Ammon's horn (tissue), 1 donor: ENCODE data around the gene NAV2.

Source experiments
- DNase-seq: peaks from one replicate; pipeline ENCODE4 v3.0.0-alpha.2; 2016; ENCODE audit warnings: low spot score

Gene NAV2

DNA sequence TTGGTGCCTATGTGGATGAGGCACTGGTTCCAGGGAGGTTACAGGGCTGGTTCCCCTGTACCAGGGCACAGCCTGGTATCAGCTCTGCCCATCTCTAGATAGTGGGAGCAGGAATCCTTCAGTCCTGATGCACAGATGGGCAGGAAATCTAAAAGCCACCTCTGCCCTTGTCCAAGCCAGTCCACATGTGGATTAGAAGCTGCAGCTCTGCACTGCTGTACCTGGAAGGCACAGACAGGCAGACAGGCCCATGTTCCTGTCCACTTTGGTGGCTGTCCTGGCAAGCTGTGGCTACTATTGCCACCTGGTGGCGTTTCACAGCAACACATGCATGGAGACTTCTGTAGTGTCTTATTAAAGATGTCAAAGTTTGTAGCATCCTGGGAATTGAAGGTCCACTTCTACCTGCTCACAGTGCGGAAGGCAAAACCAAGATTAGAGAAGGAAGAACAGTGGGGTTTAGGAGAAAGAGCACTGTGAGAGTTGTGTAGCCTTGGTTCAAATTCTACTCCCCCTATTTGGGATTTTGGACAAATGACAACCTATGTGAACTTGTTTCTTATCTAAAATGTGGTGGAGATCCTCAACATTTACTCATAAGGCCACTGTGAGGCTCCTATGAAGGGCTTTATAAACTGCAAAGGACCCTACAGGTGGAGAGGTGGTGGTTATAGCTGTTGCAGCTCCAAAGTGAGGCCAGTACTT is 30.1 kb downstream of the NAV2 start:
- peak; percentile 92 for DNase-seq

DNA sequence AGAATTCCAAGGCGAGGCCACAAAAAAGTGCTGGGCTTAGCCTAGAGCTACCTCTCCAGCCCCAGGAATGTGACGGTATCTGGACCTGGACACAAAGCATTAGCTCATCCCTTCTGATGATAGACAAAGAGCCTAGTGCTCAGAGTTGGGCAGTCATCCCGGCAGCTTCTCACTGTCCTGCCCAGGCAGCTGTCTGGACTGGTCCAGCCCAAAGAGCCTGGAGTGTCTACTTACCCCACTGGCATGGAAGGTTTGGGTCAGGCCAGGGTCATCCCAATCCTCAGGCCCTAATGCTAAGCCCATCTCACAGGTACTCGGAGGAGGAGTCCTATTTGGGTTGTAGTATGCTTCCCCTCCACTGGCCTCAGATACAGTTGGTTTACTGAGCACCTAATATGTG is 31.0 kb downstream of the NAV2 start:
- DNase-seq: no peak

DNA sequence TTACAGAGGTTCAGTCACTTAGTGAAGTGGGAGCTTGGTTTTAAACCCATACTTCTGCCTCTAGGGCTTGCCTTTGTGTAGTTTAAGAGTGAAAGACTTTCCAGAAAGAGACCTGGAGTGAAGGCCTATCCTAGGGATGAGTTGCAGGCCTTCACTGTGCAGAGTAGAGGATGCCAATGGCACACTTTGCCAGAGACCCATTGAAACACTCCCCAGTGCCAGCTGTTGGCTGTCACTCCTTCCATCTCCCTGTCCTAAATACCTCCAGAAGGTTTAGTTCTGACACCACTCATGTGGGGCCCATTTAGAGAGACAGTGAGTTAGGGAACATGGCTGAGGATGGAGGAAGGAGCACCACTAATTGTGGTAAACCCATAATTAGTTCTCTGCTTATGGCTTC is 31.5 kb downstream of the NAV2 start:
- no peak for DNase-seq

DNA sequence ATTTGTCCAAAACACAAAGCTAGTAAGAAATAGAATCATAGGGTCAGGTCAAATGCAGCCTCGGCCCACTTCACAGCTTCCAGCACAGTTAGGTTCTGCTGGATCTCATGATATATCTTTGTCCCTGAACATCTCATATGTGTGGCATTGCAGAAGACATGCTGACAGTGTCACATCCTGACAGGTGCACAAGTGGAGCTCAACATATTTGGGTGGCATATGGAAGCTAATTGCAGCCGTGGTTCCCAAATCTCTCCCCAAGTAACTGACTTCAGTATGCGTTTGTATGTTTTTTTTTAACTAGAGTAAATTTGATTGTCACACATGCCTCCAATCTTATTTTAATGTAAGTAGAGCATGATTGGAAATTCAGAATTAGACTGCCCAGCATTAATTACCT is 33.4 kb downstream of the NAV2 start:
- DNase-seq: no peak

DNA sequence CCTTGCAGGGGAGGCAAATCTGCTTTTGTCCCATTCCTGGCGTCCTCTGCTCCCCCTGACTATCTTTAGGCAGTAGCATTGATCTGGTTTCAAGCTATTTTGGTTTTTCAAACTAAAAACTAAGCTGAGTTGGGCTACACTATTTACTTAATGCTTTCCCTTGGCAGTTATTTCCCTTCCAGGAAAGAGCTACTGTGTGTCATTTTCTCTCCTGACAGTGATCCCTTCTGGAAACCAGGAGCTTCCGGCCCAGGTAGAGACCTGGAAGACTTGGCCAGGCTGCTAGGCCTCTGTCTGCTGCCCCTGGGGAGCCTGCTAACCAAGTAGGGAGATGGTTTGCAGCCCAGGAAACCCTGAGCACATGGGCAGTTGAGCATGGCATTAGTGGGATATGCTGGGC is 35.0 kb downstream of the NAV2 start:
- DNase-seq: no peak

DNA sequence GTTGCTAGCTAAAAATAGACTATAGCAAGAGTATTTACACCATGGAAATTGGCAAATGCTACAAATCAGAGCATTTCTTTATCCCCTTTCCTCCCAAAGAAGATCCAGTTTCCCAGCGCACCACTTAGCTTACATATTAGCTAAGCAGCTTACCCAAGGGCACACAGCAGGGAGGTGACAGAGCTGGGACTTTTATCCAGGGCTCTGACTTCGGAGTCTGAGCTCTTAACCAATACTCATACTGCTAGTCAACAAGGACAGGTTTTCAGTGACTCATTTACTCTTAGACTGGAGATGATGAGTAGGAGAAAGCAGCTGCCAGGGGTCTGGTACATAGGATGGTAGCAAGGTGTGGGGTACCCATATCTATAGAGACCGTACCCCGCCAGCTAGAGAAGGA is 38.4 kb downstream of the NAV2 start:
- DNase-seq: no peak

DNA sequence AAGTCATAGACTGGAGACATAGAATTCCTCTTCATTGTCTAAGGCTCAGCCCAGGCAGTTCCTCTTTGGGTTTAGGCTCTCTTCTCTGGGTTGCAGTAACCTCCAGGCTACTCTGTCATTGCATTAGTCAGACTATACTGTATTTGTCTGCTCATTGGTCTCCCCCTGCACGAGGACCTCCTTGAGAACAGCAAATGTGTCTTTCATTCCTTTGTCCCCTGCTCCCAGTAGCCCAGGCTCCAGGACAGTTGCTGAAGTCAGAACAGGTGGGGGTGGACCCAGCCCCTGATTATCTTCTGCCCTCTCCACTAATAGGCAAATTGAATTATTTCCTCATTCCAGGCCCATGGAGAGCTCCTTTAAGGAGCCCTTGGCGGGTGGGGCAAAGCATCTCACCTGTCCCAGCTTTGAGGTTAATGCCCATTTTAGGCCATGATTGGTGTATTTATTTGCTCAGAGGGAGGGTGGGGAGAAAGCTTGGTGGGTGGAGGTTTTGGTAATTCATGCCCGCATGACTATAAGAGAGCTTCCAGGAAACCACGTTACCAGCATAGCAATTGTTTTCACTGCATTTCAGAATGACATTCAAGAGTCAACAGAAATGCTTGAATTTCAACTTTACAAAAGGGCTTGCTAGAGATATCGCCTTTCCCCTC is 40.9 kb downstream of the NAV2 start:
- DNase-seq: no peak

DNA sequence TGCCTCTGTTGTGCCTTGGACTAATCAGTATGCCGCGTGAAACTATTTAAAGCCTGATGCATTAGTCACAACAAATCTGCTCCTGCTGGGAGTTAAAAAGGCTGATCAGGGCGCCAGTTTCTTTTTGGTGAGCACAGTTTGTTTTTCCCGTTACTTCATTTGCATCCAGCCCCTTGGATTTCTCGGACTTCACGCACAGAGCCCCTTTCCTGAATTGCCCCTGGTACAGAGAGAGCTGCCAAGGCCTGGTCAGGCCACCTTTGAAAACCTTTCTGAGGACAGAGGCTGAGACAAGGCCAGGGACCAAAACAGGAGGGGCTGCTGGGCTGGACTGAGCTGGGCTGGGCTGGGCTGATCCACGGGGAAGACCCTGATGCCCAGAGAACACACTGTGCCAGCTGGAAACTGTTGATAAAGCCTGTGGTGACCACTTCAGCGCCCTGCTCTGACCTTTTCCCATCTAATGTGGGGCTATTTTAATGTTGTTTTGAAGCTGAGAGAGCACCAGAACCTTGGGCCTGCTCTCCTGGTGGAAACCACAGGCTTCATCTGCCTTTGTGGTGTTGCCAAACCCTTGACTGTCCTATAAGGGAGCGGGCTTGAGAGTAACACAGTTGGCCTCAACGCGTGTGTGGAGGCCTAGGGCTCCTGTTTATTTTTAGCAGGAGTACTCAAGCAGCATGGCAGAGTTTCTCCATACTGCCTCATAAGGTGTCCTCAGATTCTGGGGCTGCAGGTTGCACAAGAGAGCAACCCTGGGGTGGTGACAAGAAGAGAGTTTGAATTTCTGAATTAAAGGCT is 44.2 kb downstream of the NAV2 start:
- DNase-seq: peak; percentile 73

DNA sequence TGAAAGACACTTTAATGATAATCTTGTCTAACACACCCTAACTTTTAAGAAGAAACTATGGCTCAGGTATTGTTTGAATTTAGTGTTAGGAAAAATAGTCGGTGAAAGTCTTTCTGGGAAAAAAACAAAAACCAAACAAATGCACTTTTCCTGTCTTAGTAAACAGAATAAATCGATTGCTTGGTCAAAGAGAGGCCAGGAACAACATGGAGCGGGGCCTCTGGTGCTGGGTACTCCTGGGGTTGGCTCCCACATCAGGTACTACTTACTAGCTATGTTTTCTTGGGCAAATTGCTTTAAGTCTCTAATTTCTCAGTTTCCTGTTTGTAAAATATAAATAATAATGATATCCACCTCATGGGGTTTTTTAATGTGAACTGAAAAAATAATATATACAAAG is 46.8 kb downstream of the NAV2 start:
- DNase-seq: no peak

DNA sequence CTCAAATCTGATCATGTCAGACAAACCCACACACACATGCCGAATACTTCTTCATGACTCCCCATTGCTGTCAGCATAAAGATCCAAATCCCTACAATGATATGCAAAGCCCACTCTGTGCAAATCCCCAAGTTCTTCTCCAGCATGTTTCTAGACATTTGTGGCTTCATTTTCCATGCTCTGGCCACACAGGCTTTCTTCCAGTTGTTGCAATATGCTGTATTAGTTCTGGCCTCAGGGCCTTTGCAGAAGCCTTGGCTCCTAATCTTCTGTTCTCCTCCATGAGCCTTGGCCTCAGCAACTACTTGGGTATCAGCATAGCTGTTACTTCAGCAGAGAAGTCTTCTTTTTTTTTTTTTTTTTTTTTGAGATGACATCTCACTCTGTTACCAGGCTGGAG is 49.6 kb downstream of the NAV2 start:
- no peak for DNase-seq

DNA sequence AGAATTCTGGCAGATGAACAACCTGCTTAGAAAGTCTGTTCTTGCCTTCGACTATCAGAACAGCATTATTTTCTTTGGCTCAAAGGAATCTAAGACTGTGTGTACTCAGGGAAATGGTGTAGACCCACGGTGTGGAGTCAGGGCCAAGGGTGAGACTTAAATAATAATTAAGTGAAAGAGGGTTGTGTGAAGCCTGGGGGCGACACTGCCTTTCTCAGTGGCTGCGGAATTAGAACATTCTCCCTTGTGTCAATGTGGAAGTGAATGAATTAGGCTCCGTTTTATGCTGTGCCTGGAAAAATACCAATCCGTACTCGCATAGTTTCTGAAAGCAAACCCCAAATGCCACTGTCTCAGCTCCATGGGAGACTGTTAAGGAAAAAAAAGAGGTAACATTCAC is 50.7 kb downstream of the NAV2 start:
- DNase-seq: peak; percentile 39

DNA sequence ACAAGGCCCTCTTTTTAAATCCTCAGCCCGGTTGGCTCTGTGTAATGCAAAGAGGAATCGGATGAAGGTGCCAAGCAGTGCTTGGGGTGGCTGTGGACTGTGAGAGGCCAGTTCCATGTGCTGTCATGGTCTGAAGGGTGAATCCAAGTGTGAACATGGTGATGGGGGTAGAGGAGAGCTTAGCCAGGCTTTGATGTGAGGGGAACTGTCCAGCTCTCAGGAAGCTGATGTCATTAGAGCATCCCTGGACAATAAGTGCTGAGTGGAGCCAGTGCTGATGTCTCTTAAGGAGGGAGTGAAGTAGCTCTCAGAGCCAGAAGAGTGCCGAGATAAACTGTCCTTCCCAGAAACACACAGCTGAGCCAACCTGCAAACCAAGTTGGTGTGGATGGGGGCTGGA is 53.6 kb downstream of the NAV2 start:
- DNase-seq: no peak

DNA sequence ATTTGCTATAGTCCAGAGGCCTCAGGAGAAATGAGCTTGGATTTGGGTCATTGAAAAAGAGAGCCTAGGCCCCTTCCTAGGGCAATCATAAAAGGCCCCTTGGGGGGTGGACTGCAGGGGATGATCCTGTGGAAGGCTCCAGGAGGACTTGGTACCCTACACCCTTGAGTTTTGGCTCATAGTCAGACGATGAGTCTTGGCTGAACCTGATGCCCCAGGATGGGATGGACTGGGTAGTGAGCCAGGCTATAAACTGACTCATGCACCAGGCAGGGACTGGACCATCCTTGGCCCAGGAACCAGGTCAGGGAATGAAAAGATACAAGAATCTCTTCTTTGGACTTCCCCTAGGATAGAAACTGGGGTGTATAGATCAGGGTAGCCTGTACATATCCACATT is 54.2 kb downstream of the NAV2 start:
- DNase-seq: no peak

DNA sequence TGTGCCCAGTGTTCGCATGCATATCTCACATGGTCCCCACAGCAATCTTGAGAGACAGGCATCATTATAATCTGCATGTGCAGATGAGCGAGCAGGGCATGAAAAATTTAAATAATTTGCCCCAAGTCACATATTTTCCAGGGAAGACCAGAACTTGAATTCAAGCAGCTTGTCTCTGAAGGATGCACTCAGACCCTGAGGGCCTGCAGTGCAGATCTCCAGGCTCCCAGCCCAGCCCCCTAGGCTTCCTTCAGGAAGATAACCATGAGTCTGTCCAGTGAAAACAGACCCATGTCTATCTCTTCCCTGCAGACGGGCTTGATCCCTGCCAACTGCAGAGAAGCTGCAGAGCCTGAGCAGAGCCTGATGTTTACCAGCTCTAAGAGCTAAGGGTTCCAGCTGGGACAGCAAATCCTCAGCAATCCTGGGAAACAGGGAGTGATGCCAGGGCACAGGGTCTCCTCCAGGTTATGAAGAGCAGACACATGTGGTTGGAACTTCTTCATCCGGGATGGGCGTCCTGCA is 55.1 kb downstream of the NAV2 start:
- no peak for DNase-seq

DNA sequence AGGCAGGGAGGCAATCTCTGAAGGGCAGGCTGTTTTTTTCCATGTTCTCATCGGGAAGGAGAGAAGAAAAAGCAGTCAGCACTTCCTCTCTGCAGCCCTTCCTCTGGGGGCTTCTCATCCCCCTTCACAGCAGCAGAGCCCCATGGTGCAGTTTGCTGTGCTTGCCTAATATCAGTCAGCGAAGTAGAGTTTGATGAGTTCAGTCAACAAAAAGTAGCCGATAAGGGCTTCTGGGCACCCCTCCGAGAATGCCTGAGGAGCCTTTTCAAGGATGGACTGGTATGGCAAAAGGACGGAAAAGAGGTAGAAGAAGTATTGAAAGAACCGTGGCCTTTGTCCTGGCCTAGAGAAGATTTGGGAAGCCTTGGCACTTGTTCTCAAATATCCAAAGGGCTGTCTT is 55.6 kb downstream of the NAV2 start:
- no peak for DNase-seq

DNA sequence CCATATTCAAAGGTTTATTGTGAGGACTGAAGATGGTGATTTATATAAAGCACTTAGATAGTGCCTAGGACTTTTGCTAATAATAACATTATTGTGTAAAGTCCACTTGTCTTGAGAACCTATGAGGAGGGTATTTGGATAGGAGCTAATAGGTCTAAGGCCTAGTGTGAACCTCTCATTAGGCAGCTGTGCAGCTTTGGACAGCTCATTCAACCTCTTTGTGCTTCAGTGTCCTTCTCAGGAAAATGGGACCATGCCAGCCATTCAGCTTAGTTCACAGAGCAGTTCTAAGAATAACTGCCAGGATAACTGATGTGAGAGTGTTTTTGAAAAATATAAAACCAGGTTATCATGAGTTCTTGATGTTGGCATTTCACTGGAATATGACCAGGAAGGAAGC is 56.2 kb downstream of the NAV2 start:
- peak; percentile 63 for DNase-seq

DNA sequence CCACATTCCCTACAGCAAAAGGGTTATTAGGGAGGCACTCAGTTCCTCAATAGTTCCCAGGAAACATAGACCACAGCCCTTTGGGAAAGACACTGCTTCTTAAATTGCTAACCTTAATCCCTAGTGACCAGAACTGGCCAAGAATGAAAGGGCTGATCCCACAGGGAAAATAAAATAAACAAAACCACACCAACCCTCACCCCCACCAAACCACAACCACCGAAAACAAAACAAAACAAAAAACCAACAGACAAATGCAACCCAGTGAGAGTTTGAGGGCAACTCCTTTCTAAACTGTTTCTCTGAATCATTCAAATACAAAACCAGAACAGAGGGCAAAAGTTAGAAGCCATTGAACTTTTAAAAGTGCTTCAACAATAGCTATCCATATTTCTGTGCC is 57.2 kb downstream of the NAV2 start:
- DNase-seq: no peak

DNA sequence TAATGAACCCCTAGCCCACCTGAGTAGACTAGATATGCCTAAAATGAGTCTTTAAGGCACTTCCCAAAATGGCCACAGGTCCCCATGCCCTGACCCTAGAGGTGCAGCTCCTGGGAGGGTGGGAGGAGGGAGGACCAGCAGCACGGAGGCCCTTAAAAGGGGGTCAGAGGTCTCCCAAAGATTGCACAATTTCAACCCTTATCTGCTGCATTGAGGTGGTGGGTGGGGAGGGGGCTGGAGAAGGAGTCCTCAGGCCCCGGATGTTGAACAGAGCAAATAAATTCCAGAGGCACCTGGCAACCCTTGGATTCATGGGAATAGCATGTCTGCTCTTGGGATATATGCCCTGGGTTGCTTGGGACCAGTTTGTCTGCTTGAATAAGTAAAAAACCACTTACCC is 57.6 kb downstream of the NAV2 start:
- no peak for DNase-seq

DNA sequence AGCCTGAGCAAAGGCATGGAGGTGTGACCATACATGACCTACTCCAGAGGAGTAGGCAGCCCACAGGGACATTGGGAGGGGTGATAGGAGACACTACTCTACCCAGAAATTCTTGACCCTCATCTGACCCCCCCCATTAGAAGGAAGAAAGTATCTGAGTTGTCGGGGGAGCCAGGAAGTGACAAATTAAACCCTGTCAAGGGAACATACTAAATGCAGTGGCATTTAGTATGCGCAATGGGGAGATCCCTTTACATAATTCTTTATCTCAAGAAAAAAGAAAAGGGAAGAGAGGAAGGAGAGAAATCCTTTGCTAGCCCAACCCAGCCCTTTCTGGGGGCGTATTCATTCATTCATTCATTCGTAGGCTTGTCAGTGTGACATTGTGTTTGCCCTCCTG is 58.8 kb downstream of the NAV2 start:
- DNase-seq: no peak

DNA sequence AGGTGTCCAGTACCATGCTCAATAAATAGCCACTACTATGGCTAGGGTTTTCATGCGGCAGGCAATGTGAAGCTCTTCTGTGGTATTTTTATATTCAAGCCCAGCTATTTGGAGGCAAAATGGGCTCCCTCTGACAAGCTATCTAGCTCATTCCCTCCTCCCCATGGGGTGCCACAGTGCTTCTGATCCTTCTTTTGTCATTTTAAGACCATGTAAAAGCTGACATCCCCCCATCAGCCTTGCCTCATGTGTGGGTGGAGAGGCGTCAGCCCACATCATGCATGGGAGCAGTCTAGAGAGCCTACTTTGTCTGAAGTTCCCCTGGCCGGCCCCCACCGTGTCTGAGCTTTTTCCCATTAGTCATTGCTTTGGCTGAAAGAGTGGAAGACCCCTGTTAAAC is 59.8 kb downstream of the NAV2 start:
- DNase-seq: no peak

DNA sequence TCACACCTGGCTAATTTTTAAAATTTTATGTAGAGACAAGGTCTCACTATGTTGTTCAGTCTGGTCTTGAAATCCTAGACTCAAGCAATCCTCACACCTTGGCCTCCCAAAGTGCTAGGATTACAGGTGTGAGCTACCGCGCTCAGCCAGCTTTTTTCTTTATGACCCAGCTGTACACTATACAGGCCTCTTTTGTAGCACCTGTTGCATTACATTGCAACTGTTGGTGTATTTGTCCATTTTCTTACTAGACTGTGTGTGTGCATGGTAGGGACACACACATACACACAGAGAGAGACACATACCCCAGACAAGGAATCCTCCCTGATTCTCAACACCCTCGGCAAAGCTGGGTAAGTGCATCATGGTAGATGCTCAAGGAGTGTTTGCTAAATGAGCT is 61.7 kb downstream of the NAV2 start:
- no peak for DNase-seq

DNA sequence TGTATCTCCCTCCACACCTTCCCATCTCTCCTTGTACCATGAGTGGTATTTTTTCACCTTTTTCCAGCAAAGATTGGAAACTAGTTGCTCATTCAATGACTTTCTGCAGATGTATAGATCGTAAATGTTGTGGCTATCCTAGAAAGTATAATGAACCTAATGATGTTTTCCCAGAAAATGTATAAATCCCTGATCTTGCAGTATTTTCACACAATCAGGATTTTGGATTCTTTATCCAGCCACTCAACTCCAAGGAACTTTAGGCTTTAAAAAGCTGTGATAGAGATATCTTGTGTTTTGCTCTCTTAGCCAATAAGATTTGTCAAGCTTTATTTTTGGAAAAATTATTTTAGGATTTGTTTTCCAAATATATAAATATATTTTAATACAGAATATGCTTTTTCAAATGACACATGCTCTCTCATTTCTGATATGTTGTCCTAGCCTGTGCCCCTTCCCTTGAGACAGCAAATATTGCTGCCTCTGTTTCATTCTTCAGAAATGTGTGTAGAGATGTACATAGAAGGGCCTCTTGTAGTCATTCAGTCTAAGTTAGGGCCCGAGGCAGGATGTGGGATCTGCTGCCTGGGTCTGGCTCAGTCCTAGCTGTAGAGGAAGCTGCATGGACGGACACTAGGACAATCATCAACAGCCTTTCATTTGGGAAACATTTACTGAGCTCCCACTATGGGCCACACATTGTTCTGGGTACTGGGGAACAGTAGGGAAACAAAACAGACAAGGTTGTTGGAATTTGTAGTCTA is 62.4 kb downstream of the NAV2 start:
- DNase-seq: no peak
